NCI-H1092 treated with DMSO at 0.1 percent for 48 hours (cell line): Measurements from ENCODE around the gene DBR1.
A peak's percentile ranks its signal among the peaks of the same experiment; 100 is the strongest.

Source experiments
- DNase-seq: peaks from one replicate; lab custom pipeline; 2025; lab: John Stamatoyannopoulos, UW

DBR1 gene

GRCh38 chr3:138174421-138175131 is at the start of gene DBR1:
Gene DBR1, minus strand, starts transcription at chr3:138174921. Its CDS starts 126 bp downstream, at chr3:138174795.
- DNase-seq: peak; percentile 87

- no peak for DNase-seq
Measured at GRCh38 chr3:138222942-138223287, 48.2 kb upstream of the DBR1 start.

- no peak for DNase-seq
Measured at GRCh38 chr3:138222131-138222941, 47.6 kb upstream of the DBR1 start.

- no peak for DNase-seq
Measured at GRCh38 chr3:138220788-138221187, 46.1 kb upstream of the DBR1 start.

- no peak for DNase-seq
Measured at GRCh38 chr3:138220242-138220641, 45.5 kb upstream of the DBR1 start.

- DNase-seq: no peak
Measured at GRCh38 chr3:138219255-138219654, 44.5 kb upstream of the DBR1 start.

GRCh38 chr3:138213398-138214085 is 38.8 kb upstream of the DBR1 start:
- no peak for DNase-seq

GRCh38 chr3:138210528-138210927 is 35.8 kb upstream of the DBR1 start:
- DNase-seq: no peak

- DNase-seq: no peak
Measured at GRCh38 chr3:138206196-138206595, 31.5 kb upstream of the DBR1 start.

GRCh38 chr3:138205527-138205926 is 30.8 kb upstream of the DBR1 start:
- no peak for DNase-seq

- DNase-seq: no peak
Measured at GRCh38 chr3:138203938-138204337, 29.2 kb upstream of the DBR1 start.

GRCh38 chr3:138202945-138203701 is 28.4 kb upstream of the DBR1 start:
- no peak for DNase-seq

GRCh38 chr3:138200424-138200823 is 25.7 kb upstream of the DBR1 start:
- no peak for DNase-seq

GRCh38 chr3:138199851-138200250 is 25.1 kb upstream of the DBR1 start:
- no peak for DNase-seq

GRCh38 chr3:138197524-138197923 is 22.8 kb upstream of the DBR1 start:
- no peak for DNase-seq

GRCh38 chr3:138197058-138197457 is 22.3 kb upstream of the DBR1 start:
- no peak for DNase-seq

- no peak for DNase-seq
Measured at GRCh38 chr3:138196023-138196422, 21.3 kb upstream of the DBR1 start.

GRCh38 chr3:138195481-138195880 is 20.8 kb upstream of the DBR1 start:
- DNase-seq: no peak

- DNase-seq: no peak
Measured at GRCh38 chr3:138188013-138188730, 13.5 kb upstream of the DBR1 start.

GRCh38 chr3:138187296-138188012 is 12.7 kb upstream of the DBR1 start, which contains the start of gene ARMC8:
Gene ARMC8, plus strand, starts transcription at chr3:138187301. Its CDS starts 254 bp downstream, at chr3:138187555.
- DNase-seq: peak; percentile 89
